IPS-20b (cell line): ENCODE results near the gene EVL.
"Not testable (repeated sequence)": the region's sequence is repeated elsewhere in the genome, so short reads cannot be mapped to it uniquely, and the experiment has no call there.

ENCODE experiments used
- H3K27ac ChIP-seq: one replicate; pipeline ENCODE4 v1.5.1; 2013; ENCODE audit warnings: low read length
- H3K27me3 ChIP-seq: 2 replicates; pipeline ENCODE4 v1.6.1; 2013; ENCODE audit warnings: mild to moderate bottlenecking, low read length, inconsistent platforms; ENCODE audit not compliant: insufficient read depth
- H3K36me3 ChIP-seq: 2 replicates; pipeline ENCODE4 v1.6.1; 2013; ENCODE audit warnings: low read depth, mild to moderate bottlenecking, inconsistent platforms, low read length, moderate library complexity; ENCODE audit not compliant: insufficient read depth
- H3K4me1 ChIP-seq: 2 replicates; pipeline ENCODE4 v1.6.1; 2013; ENCODE audit warnings: mild to moderate bottlenecking, control low read depth, inconsistent platforms, low read length, moderate library complexity; ENCODE audit not compliant: insufficient read depth
- H3K4me3 ChIP-seq: 2 replicates; pipeline ENCODE4 v1.5.1; 2013; ENCODE audit warnings: mild to moderate bottlenecking, low read length, inconsistent platforms
- H3K9ac ChIP-seq: 2 replicates; pipeline ENCODE4 v1.6.1; 2013; ENCODE audit warnings: low read depth, mild to moderate bottlenecking, inconsistent platforms, low read length, moderate library complexity
- H3K9me3 ChIP-seq: 2 replicates; pipeline ENCODE4 v1.6.1; 2013; ENCODE audit warnings: mild to moderate bottlenecking, low read depth, low read length, inconsistent platforms; ENCODE audit not compliant: insufficient read depth

Gene EVL

GRCh38 chr14:100178691-100179090, 113.5 kb downstream of the EVL start:
- H3K9me3 ChIP-seq: no peaks in the 10 kb centered on the region
- H3K27me3 ChIP-seq: no peaks in the 10 kb centered on the region
- no peaks in the 10 kb centered on the region for H3K36me3 ChIP-seq
- H3K9ac ChIP-seq: no peak overlapping the region
- H3K4me1 ChIP-seq: no peaks in the 10 kb centered on the region
- no peak overlapping the region for H3K27ac ChIP-seq
- no peak overlapping the region for H3K4me3 ChIP-seq

GRCh38 chr14:100180671-100181070, 115.4 kb downstream of the EVL start:
- not testable (repeated sequence) for H3K9me3 ChIP-seq, H3K4me3 ChIP-seq, H3K27me3 ChIP-seq, H3K9ac ChIP-seq, H3K36me3 ChIP-seq, H3K27ac ChIP-seq, H3K4me1 ChIP-seq

GRCh38 chr14:100181876-100182551, 116.8 kb downstream of the EVL start:
- not testable (repeated sequence) for H3K9me3 ChIP-seq, H3K9ac ChIP-seq, H3K27me3 ChIP-seq, H3K27ac ChIP-seq, H3K4me3 ChIP-seq, H3K36me3 ChIP-seq, H3K4me1 ChIP-seq

GRCh38 chr14:100187247-100187833, 122.1 kb downstream of the EVL start:
- H3K27me3 ChIP-seq: no peaks in the 10 kb centered on the region

GRCh38 chr14:100188392-100189030, 123.3 kb downstream of the EVL start:
- no peaks in the 10 kb centered on the region for H3K27me3 ChIP-seq
- no peak overlapping the region for H3K9ac ChIP-seq
- peaks cover 3% of the 10 kb centered on the region; the same call in 1 of the 2 replicates for H3K4me1 ChIP-seq
- no peaks in the 10 kb centered on the region for H3K36me3 ChIP-seq
- H3K4me3 ChIP-seq: no peak overlapping the region
- no peak overlapping the region for H3K27ac ChIP-seq
- H3K9me3 ChIP-seq: no peaks in the 10 kb centered on the region

More at GRCh38 chr14:100187247-100187833, 122.1 kb downstream of the EVL start:
- Histone ChIP-seq H3K27ac (no peak overlapping the region), H3K4me3 (no peak overlapping the region), H3K9me3 (no peaks in the 10 kb centered on the region), H3K36me3 (no peaks in the 10 kb centered on the region), H3K9ac (no peak overlapping the region), H3K4me1 (no peaks in the 10 kb centered on the region)

GRCh38 chr14:100190126-100190525, 124.9 kb downstream of the EVL start:
- Histone ChIP-seq H3K4me1 (peaks cover 4% of the 10 kb centered on the region; the same call in 1 of the 2 replicates), H3K36me3 (no peaks in the 10 kb centered on the region), H3K9me3 (no peaks in the 10 kb centered on the region), H3K27me3 (no peaks in the 10 kb centered on the region), H3K4me3 (no peak overlapping the region), H3K27ac (no peak overlapping the region), H3K9ac (no peak overlapping the region)

GRCh38 chr14:100191584-100192249, 126.5 kb downstream of the EVL start:
- Histone ChIP-seq H3K9ac (no peak overlapping the region), H3K27ac (no peak overlapping the region), H3K27me3 (no peaks in the 10 kb centered on the region), H3K4me3 (no peak overlapping the region), H3K9me3 (no peaks in the 10 kb centered on the region), H3K4me1 (peaks cover 4% of the 10 kb centered on the region; the same call in 1 of the 2 replicates), H3K36me3 (no peaks in the 10 kb centered on the region)

GRCh38 chr14:100192250-100192671, 127.0 kb downstream of the EVL start:
- H3K27me3 ChIP-seq: no peaks in the 10 kb centered on the region
- H3K36me3 ChIP-seq: no peaks in the 10 kb centered on the region
- H3K4me3 ChIP-seq: peak overlapping the region; percentile 53; the same call in 1 of the 2 replicates
- no peaks in the 10 kb centered on the region for H3K9me3 ChIP-seq
- no peak overlapping the region for H3K27ac ChIP-seq
- peaks cover 4% of the 10 kb centered on the region; the same call in 1 of the 2 replicates for H3K4me1 ChIP-seq
- H3K9ac ChIP-seq: peak overlapping the region; percentile 69; the same call in 1 of the 2 replicates

GRCh38 chr14:100192672-100193416, 127.6 kb downstream of the EVL start:
- H3K4me3 ChIP-seq: peak overlapping the region; percentile 53; the same call in 1 of the 2 replicates
- no peaks in the 10 kb centered on the region for H3K27me3 ChIP-seq
- peaks cover 4% of the 10 kb centered on the region; the same call in 1 of the 2 replicates for H3K4me1 ChIP-seq
- H3K9ac ChIP-seq: peak overlapping the region; percentile 69; the same call in 1 of the 2 replicates
- H3K9me3 ChIP-seq: no peaks in the 10 kb centered on the region
- peak overlapping the region; percentile 10 for H3K27ac ChIP-seq
- H3K36me3 ChIP-seq: no peaks in the 10 kb centered on the region
